ENCODE data around the gene ANXA6.

The ANXA6 gene

DNA sequence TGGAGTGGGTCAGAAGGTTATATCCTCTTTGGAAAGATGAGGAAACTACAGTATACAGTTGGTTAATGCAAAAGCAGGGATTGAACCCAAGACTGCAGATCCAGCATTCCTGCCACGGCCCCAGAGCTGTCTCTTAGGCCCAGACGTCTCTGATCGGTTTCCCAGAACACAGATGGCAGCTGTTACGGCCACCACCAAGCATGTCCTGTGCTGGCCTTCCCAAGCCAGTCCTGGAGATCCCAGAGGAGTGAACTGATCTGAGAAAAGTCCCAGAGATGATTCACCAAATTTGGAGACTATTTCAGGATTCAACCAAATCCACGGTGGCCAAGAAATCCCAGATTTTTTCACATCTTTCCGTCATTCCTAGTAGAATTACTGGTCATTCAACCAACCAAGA, 96.8 kb downstream of the ANXA6 start:
- no peak for DNase-seq

- no peak for DNase-seq
Measured at GRCh38 chr5:151058891-151059489, 98.6 kb downstream of the ANXA6 start.

- DNase-seq = no peak
Measured at GRCh38 chr5:151058301-151058700, 99.3 kb downstream of the ANXA6 start.

GRCh38 chr5:151056379-151057325, 100.9 kb downstream of the ANXA6 start:
- peak; percentile 18 for DNase-seq

- DNase-seq = no peak
Measured at GRCh38 chr5:151055336-151055735, 102.2 kb downstream of the ANXA6 start.

DNA sequence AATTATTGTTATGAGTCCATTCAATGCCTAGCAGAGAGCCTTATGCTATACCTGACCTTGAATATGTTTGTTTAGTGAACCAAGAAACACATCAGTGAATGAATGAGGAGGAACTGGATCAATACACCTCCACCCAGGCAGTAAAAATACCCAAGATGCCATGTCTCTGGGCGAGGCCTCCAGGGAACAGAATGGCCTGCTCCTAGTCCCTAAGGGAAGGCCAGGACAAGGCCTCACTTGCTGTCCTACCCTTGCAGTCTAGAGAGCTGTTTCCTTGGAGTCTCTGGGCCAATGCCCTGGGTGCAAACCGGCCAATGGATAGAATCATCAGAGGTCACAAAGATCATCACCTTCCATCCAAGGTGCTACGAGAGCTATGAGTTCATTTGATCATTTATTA, 102.9 kb downstream of the ANXA6 start:
- DNase-seq = no peak

DNA sequence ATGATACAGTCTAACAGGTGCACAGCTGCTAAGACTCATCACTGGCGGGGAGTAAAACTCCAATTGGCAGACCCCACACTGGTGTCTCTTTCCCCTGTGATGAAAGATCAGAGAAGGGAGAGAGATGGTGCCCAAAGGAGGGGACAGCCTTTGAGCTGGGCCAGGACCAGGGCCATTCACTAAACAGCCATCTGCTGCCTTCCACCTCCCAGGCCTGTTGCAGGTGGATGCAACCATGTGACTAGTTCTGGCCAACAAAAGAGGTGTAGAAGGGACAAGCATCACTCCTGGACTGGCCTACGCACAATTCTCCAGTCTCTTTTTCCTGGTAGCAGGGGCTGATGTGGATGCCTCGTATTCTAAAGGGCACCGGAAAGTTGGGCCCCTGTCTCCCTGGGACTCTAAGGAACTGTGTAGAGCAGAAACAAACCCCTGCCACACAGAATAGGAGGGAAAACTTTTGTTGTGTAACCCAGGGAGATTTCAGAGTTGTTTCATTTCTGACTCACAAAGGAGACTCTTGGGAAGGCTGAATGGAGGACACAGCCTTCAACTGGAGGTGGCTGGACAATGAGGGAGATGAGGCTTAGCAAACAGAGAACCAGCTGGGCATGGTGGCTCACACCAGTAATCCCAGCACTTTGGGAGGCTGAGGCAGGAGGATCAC, 103.7 kb downstream of the ANXA6 start:
- DNase-seq = no peak

GRCh38 chr5:151052836-151053235, 104.7 kb downstream of the ANXA6 start:
- DNase-seq = no peak

GRCh38 chr5:151051931-151052608, 105.5 kb downstream of the ANXA6 start:
- DNase-seq = no peak

DNA sequence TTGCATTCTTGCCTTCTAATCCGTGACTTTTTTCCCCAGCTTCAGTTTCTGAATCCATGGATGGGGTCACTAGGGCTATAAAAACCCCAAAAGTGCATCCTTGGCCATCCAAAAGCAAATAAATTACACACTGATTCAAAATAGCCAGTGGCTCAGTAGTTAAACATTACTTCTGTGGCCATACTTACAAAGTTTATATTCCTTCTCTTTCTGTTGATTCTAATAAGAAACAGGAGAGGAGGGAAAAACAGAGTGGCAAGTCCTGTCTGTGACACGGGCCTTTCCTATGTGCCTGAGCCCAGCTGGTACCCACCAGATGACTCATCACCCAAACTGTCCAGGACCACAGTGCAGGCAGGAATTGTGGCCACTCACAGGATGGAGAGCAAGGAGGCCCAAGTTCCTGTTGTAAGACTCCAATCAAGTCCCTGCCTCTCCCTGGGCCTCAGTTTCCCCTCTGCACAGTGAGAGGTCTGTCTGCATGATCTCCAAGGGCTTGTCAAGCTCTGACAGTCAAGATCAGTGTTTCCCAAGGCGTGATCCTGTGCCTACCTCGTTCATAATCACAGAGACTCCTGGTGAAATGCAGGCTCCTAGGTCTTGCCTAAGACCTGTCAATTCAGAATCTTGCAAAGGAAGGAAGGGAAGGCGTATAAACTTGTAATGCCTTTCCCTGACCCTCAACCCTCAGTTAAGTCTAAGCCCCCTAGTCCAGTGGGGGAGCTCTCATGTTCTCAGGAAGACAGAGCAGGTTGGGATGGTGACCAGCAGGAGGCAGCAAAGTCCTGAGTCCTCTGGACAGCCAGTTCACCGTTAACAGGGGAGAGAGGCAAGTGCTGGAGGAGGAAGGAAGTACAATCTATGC, 106.3 kb downstream of the ANXA6 start:
- peak; percentile 74 for DNase-seq

Measured in GF-D8 (cell line).